ENCODE data around the gene PNPLA4.

GRCh38 chrX:7965436-7965835, 38.2 kb upstream of the PNPLA4 start:
- TF ChIP-seq CTCF (IDR thresholded peaks at IDR 0.05 in 2 of 3, conservative IDR thresholded peaks at IDR 0.05 in 1 of 3; ENCODE audit: borderline replicate concordance in 1 of 3, insufficient read depth in 1 of 3, low read depth in 2 of 3, low read length in 2 of 3) (no peak), POLR2A (IDR thresholded peaks at IDR 0.05; ENCODE audit: borderline replicate concordance, extremely low read depth, insufficient read depth, insufficient read length) (no peak), JUND (IDR thresholded peaks at IDR 0.05) (no peak), EZH2 (IDR thresholded peaks at IDR 0.05) (no peak), POLR2AphosphoS5 (IDR thresholded peaks at IDR 0.05; ENCODE audit: low read depth, low read length) (no peak), ZFX (IDR thresholded peaks at IDR 0.05) (no peak), SRF (IDR thresholded peaks at IDR 0.05; ENCODE audit: low read depth) (no peak), REST (IDR thresholded peaks at IDR 0.05; ENCODE audit: low read depth) (no peak), ATF3 (IDR thresholded peaks at IDR 0.05) (no peak), SP1 (IDR thresholded peaks at IDR 0.05; ENCODE audit: low read depth) (no peak), YY1 (IDR thresholded peaks at IDR 0.05; ENCODE audit: extremely low read depth, insufficient replicate concordance, low read depth, low read length) (no peak), ELF1 (IDR thresholded peaks at IDR 0.05; ENCODE audit: borderline replicate concordance, low read depth) (no peak), ZNF274 (IDR thresholded peaks at IDR 0.05; ENCODE audit: low read depth, low read length) (no peak), RAD21 (IDR thresholded peaks at IDR 0.05; ENCODE audit: low read depth) (no peak)

Data from HCT116 (cell line).